ENCODE data around the gene CREG1. TPM values are rescaled to one million over a fixed set of nuclear protein-coding genes. Genes with fewer than 3 reads are reported as not detected.

Gene CREG1
- total and polyA plus RNA-seq, 7 donors: 19.2 to 118 (median 35.5) TPM

DNA sequence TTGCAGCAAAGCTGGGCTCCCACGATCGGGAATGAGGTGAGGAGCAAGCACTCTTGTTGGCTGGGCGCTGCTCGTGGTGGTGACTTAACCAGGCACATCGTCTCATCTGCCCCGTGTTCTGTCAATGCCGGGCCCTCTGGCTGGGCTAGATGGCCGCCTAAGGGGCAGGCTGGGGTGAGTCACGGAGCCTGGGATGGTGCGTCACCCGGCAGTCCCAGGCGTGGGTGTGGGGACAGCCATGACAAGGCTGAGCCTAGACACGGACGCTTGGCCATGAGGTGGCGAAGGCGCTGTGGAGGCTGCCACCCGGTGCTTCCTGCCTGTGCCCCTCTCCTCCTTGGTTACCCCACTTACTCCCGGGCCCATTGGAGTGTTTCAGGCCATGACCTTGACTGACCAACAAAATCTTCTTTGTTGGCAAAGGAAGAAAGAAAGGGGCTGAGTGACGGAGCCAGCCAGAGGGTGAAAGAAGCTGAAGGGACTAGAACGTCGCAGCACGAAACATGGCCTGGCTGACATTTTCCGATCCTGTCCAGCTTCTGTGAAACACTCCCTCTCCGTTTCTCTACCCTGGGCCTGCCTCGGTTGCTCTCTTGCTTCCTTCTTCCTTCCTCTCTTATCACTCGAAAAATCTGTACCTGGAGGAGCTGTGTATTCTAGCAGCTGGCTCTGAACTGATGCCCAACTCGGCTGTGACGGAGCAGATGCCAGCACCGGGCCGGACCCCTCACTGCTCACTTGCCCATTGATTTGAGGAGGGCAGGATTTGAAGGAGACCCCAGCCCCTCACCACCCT is 35.8 kb downstream of the CREG1 start:
- Histone ChIP-seq H3K27ac (no peak overlapping the region), H3K4me3 (no peak overlapping the region), H3K36me3 (ENCODE audit: insufficient read depth in 1 of 2, low read depth in 1 of 2) (no peaks in the 10 kb centered on the region), H3K9me3 (no peaks in the 10 kb centered on the region), H3K27me3 (ENCODE audit: insufficient read depth in 3 of 3, low read length in 2 of 3) (peaks cover 0 to 2% (median 0%) of the 10 kb centered on the region in 3 donors), H3K4me1 (no peaks in the 10 kb centered on the region)
- DNase-seq: peak in 1 of 2 donors; percentile 35
- WGBS, 3 donors: 83 to 89% (median 89%) methylated on average over 30 of the region's 30 CpGs
- ATAC-seq: no peak
- intact Hi-C loops (cut with DNase I): no loop called here
- TF ChIP-seq CTCF (IDR thresholded peaks at IDR 0.05): no peak

GRCh38 chr1:167516404-167517388 is 36.9 kb downstream of the CREG1 start:
- ATAC-seq (no peak), DNase-seq (no peak)
- 77 to 78% (median 78%) methylated on average over 19 of the region's 19 CpGs for WGBS, 3 donors
- Histone ChIP-seq H3K27me3 (ENCODE audit: insufficient read depth in 3 of 3, low read length in 2 of 3) (peaks cover 0 to 2% (median 0%) of the 10 kb centered on the region in 3 donors), H3K4me3 (no peak overlapping the region), H3K9me3 (no peaks in the 10 kb centered on the region), H3K4me1 (no peaks in the 10 kb centered on the region), H3K27ac (no peak overlapping the region), H3K36me3 (ENCODE audit: insufficient read depth in 1 of 2, low read depth in 1 of 2) (no peaks in the 10 kb centered on the region)
- TF ChIP-seq CTCF (IDR thresholded peaks at IDR 0.05): no peak
- intact Hi-C loops (cut with DNase I): no loop called here

DNA sequence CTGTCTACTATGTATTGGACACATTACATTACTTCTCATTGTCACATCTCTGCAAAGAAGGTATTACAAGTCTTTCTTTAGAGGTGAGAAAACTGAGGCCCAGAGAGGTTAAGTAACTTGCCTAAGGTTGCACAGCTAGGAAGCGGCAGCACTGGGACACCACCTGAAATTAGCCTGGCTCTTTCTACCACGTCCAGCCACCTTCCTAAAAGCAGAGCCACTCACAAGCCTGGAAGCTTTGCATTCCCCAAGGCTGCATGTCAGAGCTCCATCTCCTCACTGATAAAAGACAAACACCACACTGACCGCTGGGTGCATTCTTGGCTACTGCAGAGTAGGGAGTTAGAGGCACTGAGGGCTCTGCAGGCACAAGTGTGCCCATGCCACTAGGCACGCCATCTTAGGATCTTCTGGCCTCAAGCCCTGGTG is 37.7 kb downstream of the CREG1 start:
- no peaks in the 10 kb centered on the region for H3K9me3 ChIP-seq
- TF ChIP-seq CTCF (IDR thresholded peaks at IDR 0.05): no peak
- peaks cover 0 to 2% (median 0%) of the 10 kb centered on the region in 3 donors for H3K27me3 ChIP-seq (ENCODE audit: insufficient read depth in 3 of 3, low read length in 2 of 3)
- H3K27ac ChIP-seq: no peak overlapping the region
- ATAC-seq (no peak), DNase-seq (no peak)
- H3K36me3 ChIP-seq (ENCODE audit: insufficient read depth in 1 of 2, low read depth in 1 of 2): no peaks in the 10 kb centered on the region
- 89 to 95% (median 92%) methylated on average over 4 of the region's 4 CpGs for WGBS, 3 donors
- H3K4me3 ChIP-seq: no peak overlapping the region
- no peaks in the 10 kb centered on the region for H3K4me1 ChIP-seq
- intact Hi-C loops (cut with DNase I): no loop called here

GRCh38 chr1:167515461-167515860 is 38.1 kb downstream of the CREG1 start:
- TF ChIP-seq CTCF (IDR thresholded peaks at IDR 0.05): no peak
- Histone ChIP-seq H3K36me3 (ENCODE audit: insufficient read depth in 1 of 2, low read depth in 1 of 2) (no peaks in the 10 kb centered on the region), H3K4me3 (no peak overlapping the region), H3K9me3 (no peaks in the 10 kb centered on the region), H3K4me1 (no peaks in the 10 kb centered on the region), H3K27me3 (ENCODE audit: insufficient read depth in 3 of 3, low read length in 2 of 3) (peaks cover 0 to 2% (median 0%) of the 10 kb centered on the region in 3 donors), H3K27ac (no peak overlapping the region)
- 93 to 97% (median 96%) methylated on average over 3 of the region's 3 CpGs for WGBS, 3 donors
- ATAC-seq (no peak), DNase-seq (no peak)
- intact Hi-C loops (cut with DNase I): no loop called here
